HepG2 (cell line): ENCODE results near the gene MTX1. TPM values are rescaled to one million over a fixed set of nuclear protein-coding genes. Genes with fewer than 3 reads are reported as not detected.
A peak's percentile ranks its signal among the peaks of the same experiment; 100 is the strongest.

Source experiments
- BCL6 ChIP-seq: IDR thresholded peaks from 2 replicates; pipeline ENCODE4 v1.6.1; 2016; ENCODE audit warnings: missing genetic modification reagents, missing compliant biosample characterization
- ELF1 ChIP-seq: sonication (generic); formaldehyde crosslinking; IDR thresholded peaks from 2 replicates; pipeline ENCODE4 v1.4.0; 2020; ENCODE audit warnings: missing genetic modification reagents
- ESRRA ChIP-seq: sonication (generic); formaldehyde crosslinking; IDR thresholded peaks from 2 replicates; pipeline ENCODE4 v1.5.1; 2020; ENCODE audit warnings: mild to moderate bottlenecking, low read depth, missing genetic modification reagents
- FLYWCH1 ChIP-seq: sonication (generic); formaldehyde crosslinking; IDR thresholded peaks from 2 replicates; pipeline ENCODE4 v1.8.1; 2023; ENCODE audit warnings: mild to moderate bottlenecking, missing genetic modification reagents
- KLF13 ChIP-seq: sonication (generic); formaldehyde crosslinking; IDR thresholded peaks from 2 replicates; pipeline ENCODE4 v1.4.0; 2020; ENCODE audit warnings: mild to moderate bottlenecking, missing genetic modification reagents
- KMT2A ChIP-seq: sonication (generic); formaldehyde crosslinking; IDR thresholded peaks from 2 replicates; pipeline ENCODE4 v1.4.0; 2020; ENCODE audit warnings: missing genetic modification reagents
- NFE2 ChIP-seq: sonication (generic); formaldehyde crosslinking; IDR thresholded peaks from 2 replicates; pipeline ENCODE4 v1.4.0; 2020; ENCODE audit warnings: missing genetic modification reagents
- PAX8 ChIP-seq: sonication (generic); formaldehyde crosslinking; IDR thresholded peaks from 2 replicates; pipeline ENCODE4 v1.8.0; 2022; ENCODE audit warnings: mild to moderate bottlenecking, missing genetic modification reagents, borderline replicate concordance
- SKI ChIP-seq: fragments of 450-650 bp; IDR thresholded peaks from one replicate; pipeline ENCODE4 v1.6.1; 2018; ENCODE audit warnings: mild to moderate bottlenecking; ENCODE audit not compliant: partially characterized antibody
- YEATS4 ChIP-seq: sonication (generic); formaldehyde crosslinking; IDR thresholded peaks from 2 replicates; pipeline ENCODE4 v1.4.0; 2020; ENCODE audit warnings: missing genetic modification reagents, borderline replicate concordance
- ZMYM4 ChIP-seq: sonication (generic); formaldehyde crosslinking; IDR thresholded peaks from 2 replicates; pipeline ENCODE4 v1.8.1; 2023; ENCODE audit warnings: mild to moderate bottlenecking, missing genetic modification reagents
- ZNF224 ChIP-seq: sonication (generic); formaldehyde crosslinking; IDR thresholded peaks from 2 replicates; pipeline ENCODE4 v1.5.0; 2020; ENCODE audit warnings: mild to moderate bottlenecking, missing genetic modification reagents
- ZNF619 ChIP-seq: sonication (generic); formaldehyde crosslinking; IDR thresholded peaks from 2 replicates; pipeline ENCODE4 v1.4.0; 2020; ENCODE audit warnings: mild to moderate bottlenecking, missing genetic modification reagents
- ZNF670 ChIP-seq: sonication (generic); formaldehyde crosslinking; IDR thresholded peaks from 2 replicates; pipeline ENCODE4 v1.8.0; 2022; ENCODE audit warnings: mild to moderate bottlenecking, missing genetic modification reagents, borderline replicate concordance
- ZNF775 ChIP-seq: sonication (generic); formaldehyde crosslinking; IDR thresholded peaks from 2 replicates; pipeline ENCODE4 v1.4.0; 2020; ENCODE audit warnings: missing genetic modification reagents, mild to moderate bottlenecking, moderate library complexity, borderline replicate concordance
- ZNF878 ChIP-seq: sonication (generic); formaldehyde crosslinking; IDR thresholded peaks from 2 replicates; pipeline ENCODE4 v1.8.1; 2023; ENCODE audit warnings: mild to moderate bottlenecking, missing genetic modification reagents, moderate library complexity
- polyA plus RNA-seq, 8 experiments: library from polyadenylated mRNA; depleted of rRNA in 3 of 8; stranded (reverse) in 7 of 8; unstranded in 1 of 8; fragments of >200 nt; fragmentation: Illumina TruSeq in 4 of 8; extraction: Trizol in 4 of 8; gene quantifications; 2 replicates each; pipeline versions ENCODE4 v1.2.1 to v1.2.3, GENCODE V29; 2011 to 2016; ENCODE audit warnings: low read depth in 4 of 8, missing spikeins in 1 of 8, mixed read lengths in 1 of 8; ENCODE audit not compliant: insufficient read depth in 1 of 8
- total RNA-seq, 5 experiments: library from RNA; depleted of rRNA; stranded (reverse); fragments of >200 nt; fragmentation: Illumina TruSeq; extraction: Trizol; gene quantifications; 2 replicates each; pipeline ENCODE4 v1.2.3, GENCODE V29; 2016; ENCODE audit warnings: low read depth in 1 of 5
- TF ChIP-seq, protein P1 (sequence below): sonication (generic); formaldehyde crosslinking; IDR thresholded peaks from 2 replicates; pipeline ENCODE4 v1.4.0; 2020; ENCODE audit warnings: missing genetic modification reagents, borderline replicate concordance
- TF ChIP-seq, protein P2 (sequence below): sonication (generic); formaldehyde crosslinking; IDR thresholded peaks from 2 replicates; pipeline ENCODE4 v1.5.1; 2020; ENCODE audit warnings: mild to moderate bottlenecking, missing genetic modification reagents, moderate library complexity
- TF ChIP-seq, protein P3 (sequence below): sonication (generic); formaldehyde crosslinking; IDR thresholded peaks from 2 replicates; pipeline ENCODE4 v1.4.0; 2020; ENCODE audit warnings: missing genetic modification reagents
- TF ChIP-seq, protein P4 (sequence below): sonication (generic); formaldehyde crosslinking; IDR thresholded peaks from 2 replicates; pipeline ENCODE4 v1.8.0; 2022; ENCODE audit warnings: mild to moderate bottlenecking, missing genetic modification reagents, moderate library complexity

MTX1 gene
- total and polyA plus RNA-seq, 2 of the 13 experiments (the other 11 are each of a cell fraction or from before 2014, with no cell fraction given), result 64.5 to 72.6 TPM

DNA sequence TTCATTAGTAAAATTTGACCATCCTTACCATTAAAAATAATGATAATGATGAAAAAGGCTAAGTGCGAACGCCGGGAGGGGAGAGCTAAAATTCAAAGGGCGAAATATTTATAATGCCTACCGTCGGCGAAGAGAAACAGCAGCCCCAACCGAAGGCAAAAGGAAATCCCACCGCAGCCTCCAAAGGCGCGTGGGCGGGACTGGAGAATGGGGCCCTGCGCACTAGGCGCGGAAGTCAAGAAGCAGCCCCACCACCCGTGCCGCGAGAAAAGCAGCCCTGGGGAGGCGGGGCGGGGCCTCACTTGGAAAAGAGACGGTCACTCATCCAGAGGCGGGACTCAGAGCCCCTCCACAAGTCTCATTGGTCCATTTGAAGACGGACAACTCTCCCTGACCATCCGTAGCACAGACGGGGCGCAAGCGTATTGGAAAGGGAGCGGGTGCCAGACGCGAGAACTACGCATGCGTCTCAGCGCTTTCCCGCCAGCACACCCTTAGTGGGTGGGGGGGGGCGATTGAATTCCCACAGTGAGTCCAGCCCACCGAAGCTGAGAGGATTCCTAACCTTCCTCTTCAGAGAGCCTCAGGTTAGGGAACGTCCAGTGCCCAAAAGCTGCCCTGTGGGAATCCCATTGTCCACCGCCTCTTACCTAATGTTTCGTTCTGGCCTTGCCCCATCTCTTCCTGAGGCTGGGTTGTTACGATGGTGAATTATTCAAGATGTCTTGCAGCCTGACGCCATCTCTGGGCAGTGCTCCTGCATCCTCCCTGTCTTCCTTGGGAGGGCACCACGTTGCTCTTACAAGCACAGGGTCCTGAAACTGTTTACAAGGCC lies 19.0 kb downstream of the MTX1 start (continued):
- TF ChIP-seq NFE2 (CRISPR knock-in tag) (no peak), BCL6 (no peak), ZNF619 (no peak), PAX8 (no peak; the same call in 1 of the 2 replicates), ZNF878 (CRISPR knock-in tag) (no peak), ZNF775 (no peak), SKI (no peak), ZNF670 (CRISPR knock-in tag) (0 out of 2 replicates have a peak, but pooled peaks have one; percentile 19), YEATS4 (peak; percentile 47; the same call in 1 of the 2 replicates), ELF1 (CRISPR knock-in tag) (peak; percentile 80), KMT2A (CRISPR knock-in tag) (peak; percentile 21; the same call in 1 of the 2 replicates), ZMYM4 (peak; percentile 50), ZNF224 (CRISPR knock-in tag) (0 out of 2 replicates have a peak, but pooled peaks have one; percentile 10), FLYWCH1 (CRISPR knock-in tag) (no peak), ESRRA (no peak), KLF13 (CRISPR knock-in tag) (no peak)
- TF ChIP-seq, protein P1, sequence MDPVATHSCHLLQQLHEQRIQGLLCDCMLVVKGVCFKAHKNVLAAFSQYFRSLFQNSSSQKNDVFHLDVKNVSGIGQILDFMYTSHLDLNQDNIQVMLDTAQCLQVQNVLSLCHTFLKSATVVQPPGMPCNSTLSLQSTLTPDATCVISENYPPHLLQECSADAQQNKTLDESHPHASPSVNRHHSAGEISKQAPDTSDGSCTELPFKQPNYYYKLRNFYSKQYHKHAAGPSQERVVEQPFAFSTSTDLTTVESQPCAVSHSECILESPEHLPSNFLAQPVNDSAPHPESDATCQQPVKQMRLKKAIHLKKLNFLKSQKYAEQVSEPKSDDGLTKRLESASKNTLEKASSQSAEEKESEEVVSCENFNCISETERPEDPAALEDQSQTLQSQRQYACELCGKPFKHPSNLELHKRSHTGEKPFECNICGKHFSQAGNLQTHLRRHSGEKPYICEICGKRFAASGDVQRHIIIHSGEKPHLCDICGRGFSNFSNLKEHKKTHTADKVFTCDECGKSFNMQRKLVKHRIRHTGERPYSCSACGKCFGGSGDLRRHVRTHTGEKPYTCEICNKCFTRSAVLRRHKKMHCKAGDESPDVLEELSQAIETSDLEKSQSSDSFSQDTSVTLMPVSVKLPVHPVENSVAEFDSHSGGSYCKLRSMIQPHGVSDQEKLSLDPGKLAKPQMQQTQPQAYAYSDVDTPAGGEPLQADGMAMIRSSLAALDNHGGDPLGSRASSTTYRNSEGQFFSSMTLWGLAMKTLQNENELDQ (CRISPR knock-in tag), result no peak
- TF ChIP-seq, protein P2, sequence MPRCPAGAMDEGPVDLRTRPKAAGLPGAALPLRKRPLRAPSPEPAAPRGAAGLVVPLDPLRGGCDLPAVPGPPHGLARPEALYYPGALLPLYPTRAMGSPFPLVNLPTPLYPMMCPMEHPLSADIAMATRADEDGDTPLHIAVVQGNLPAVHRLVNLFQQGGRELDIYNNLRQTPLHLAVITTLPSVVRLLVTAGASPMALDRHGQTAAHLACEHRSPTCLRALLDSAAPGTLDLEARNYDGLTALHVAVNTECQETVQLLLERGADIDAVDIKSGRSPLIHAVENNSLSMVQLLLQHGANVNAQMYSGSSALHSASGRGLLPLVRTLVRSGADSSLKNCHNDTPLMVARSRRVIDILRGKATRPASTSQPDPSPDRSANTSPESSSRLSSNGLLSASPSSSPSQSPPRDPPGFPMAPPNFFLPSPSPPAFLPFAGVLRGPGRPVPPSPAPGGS (CRISPR knock-in tag), result no peak
- TF ChIP-seq, protein P3, sequence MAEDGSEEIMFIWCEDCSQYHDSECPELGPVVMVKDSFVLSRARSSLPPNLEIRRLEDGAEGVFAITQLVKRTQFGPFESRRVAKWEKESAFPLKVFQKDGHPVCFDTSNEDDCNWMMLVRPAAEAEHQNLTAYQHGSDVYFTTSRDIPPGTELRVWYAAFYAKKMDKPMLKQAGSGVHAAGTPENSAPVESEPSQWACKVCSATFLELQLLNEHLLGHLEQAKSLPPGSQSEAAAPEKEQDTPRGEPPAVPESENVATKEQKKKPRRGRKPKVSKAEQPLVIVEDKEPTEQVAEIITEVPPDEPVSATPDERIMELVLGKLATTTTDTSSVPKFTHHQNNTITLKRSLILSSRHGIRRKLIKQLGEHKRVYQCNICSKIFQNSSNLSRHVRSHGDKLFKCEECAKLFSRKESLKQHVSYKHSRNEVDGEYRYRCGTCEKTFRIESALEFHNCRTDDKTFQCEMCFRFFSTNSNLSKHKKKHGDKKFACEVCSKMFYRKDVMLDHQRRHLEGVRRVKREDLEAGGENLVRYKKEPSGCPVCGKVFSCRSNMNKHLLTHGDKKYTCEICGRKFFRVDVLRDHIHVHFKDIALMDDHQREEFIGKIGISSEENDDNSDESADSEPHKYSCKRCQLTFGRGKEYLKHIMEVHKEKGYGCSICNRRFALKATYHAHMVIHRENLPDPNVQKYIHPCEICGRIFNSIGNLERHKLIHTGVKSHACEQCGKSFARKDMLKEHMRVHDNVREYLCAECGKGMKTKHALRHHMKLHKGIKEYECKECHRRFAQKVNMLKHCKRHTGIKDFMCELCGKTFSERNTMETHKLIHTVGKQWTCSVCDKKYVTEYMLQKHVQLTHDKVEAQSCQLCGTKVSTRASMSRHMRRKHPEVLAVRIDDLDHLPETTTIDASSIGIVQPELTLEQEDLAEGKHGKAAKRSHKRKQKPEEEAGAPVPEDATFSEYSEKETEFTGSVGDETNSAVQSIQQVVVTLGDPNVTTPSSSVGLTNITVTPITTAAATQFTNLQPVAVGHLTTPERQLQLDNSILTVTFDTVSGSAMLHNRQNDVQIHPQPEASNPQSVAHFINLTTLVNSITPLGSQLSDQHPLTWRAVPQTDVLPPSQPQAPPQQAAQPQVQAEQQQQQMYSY (CRISPR knock-in tag), result no peak
- TF ChIP-seq, protein P4, sequence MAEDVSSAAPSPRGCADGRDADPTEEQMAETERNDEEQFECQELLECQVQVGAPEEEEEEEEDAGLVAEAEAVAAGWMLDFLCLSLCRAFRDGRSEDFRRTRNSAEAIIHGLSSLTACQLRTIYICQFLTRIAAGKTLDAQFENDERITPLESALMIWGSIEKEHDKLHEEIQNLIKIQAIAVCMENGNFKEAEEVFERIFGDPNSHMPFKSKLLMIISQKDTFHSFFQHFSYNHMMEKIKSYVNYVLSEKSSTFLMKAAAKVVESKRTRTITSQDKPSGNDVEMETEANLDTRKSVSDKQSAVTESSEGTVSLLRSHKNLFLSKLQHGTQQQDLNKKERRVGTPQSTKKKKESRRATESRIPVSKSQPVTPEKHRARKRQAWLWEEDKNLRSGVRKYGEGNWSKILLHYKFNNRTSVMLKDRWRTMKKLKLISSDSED, result no peak
